ENCODE data around the gene CAPN13. TPM values are rescaled to one million over a fixed set of nuclear protein-coding genes. Genes with fewer than 3 reads are reported as not detected.

Gene CAPN13
- total RNA-seq, 1 donor from 2014 or later, result 19.2 TPM

DNA sequence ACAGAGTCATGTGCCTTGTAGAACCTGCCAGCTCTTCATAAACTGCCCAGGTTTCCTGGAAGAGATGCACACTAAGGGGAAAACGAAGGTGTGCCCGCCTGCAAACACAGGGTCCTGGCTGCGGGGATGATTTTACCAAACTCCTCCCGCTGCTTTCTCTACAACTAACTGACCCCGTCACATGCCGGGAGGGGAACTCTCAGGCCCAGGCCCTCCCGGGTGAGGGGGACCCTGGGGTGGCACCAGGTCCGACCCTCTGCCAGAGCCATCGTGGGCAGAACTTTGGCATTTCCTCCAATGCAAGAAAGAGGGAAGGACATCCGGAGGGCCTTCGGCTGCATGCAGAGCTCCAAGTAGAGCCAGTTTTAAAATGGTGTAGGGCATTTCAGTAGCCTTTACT lies 28.6 kb downstream of the CAPN13 start:
- DNase-seq (no peak), ATAC-seq (no peak)
- TF ChIP-seq, protein P1, sequence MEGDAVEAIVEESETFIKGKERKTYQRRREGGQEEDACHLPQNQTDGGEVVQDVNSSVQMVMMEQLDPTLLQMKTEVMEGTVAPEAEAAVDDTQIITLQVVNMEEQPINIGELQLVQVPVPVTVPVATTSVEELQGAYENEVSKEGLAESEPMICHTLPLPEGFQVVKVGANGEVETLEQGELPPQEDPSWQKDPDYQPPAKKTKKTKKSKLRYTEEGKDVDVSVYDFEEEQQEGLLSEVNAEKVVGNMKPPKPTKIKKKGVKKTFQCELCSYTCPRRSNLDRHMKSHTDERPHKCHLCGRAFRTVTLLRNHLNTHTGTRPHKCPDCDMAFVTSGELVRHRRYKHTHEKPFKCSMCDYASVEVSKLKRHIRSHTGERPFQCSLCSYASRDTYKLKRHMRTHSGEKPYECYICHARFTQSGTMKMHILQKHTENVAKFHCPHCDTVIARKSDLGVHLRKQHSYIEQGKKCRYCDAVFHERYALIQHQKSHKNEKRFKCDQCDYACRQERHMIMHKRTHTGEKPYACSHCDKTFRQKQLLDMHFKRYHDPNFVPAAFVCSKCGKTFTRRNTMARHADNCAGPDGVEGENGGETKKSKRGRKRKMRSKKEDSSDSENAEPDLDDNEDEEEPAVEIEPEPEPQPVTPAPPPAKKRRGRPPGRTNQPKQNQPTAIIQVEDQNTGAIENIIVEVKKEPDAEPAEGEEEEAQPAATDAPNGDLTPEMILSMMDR (IDR thresholded peaks at IDR 0.05), result no peak
- peaks cover 3% of the 10 kb centered on the region for H3K27me3 ChIP-seq
- intact Hi-C loops (cut with DNase I), result no loop called here
- no peak overlapping the region for H3K4me3 ChIP-seq
- no peaks in the 10 kb centered on the region for H3K4me1 ChIP-seq
- H3K27ac ChIP-seq, result no peak overlapping the region
- no peaks in the 10 kb centered on the region for H3K36me3 ChIP-seq
- no peaks in the 10 kb centered on the region for H3K9me3 ChIP-seq

GRCh38 chr2:30777661-30778505 lies 29.4 kb downstream of the CAPN13 start:
- DNase-seq (no peak), ATAC-seq (no peak)
- Histone ChIP-seq H3K27ac (no peak overlapping the region), H3K9me3 (no peaks in the 10 kb centered on the region), H3K4me1 (no peaks in the 10 kb centered on the region), H3K4me3 (no peak overlapping the region), H3K36me3 (no peaks in the 10 kb centered on the region), H3K27me3 (peaks cover 3% of the 10 kb centered on the region)
- TF ChIP-seq, protein P1 (IDR thresholded peaks at IDR 0.05), result no peak
- intact Hi-C loops (cut with DNase I), result no loop called here

- Histone ChIP-seq H3K36me3 (no peaks in the 10 kb centered on the region), H3K9me3 (no peaks in the 10 kb centered on the region), H3K27ac (no peak overlapping the region), H3K4me1 (no peaks in the 10 kb centered on the region), H3K4me3 (no peak overlapping the region), H3K27me3 (peaks cover 5% of the 10 kb centered on the region)
- intact Hi-C loops (cut with DNase I), result no loop called here
- TF ChIP-seq, protein P1 (IDR thresholded peaks at IDR 0.05), result no peak
- ATAC-seq (peak; percentile 44), DNase-seq (no peak)
Measured at GRCh38 chr2:30776831-30777635, 30.2 kb downstream of the CAPN13 start.

DNA sequence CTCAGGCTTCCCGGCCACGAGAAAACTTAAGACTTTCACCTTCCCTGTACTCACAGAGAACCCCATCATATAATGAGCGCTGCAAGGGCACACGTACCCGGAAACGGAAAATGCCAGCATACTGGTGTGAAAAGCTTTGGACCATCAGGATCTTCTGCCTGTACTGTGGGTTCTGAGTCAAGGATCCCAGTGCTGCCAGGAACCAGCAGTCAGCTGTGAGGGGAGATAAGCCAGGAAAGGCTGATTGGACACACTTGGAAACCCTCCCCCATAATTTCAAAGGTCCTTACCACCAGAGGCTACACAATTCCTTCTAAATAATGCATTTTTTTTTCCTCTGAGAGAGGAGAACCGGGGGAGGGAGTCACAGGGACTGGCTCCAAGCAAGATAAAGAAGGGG lies 31.4 kb downstream of the CAPN13 start:
- intact Hi-C loops (cut with DNase I), result no loop called here
- no peak overlapping the region for H3K27ac ChIP-seq
- no peak overlapping the region for H3K4me3 ChIP-seq
- peaks cover 7% of the 10 kb centered on the region for H3K27me3 ChIP-seq
- no peaks in the 10 kb centered on the region for H3K9me3 ChIP-seq
- H3K4me1 ChIP-seq, result no peaks in the 10 kb centered on the region
- DNase-seq, result no peak
- ATAC-seq, result no peak
- H3K36me3 ChIP-seq, result no peaks in the 10 kb centered on the region
- TF ChIP-seq, protein P1 (IDR thresholded peaks at IDR 0.05), result no peak

- no peak overlapping the region for H3K4me3 ChIP-seq
- peaks cover 7% of the 10 kb centered on the region for H3K27me3 ChIP-seq
- intact Hi-C loops (cut with DNase I), result no loop called here
- H3K36me3 ChIP-seq, result no peaks in the 10 kb centered on the region
- no peaks in the 10 kb centered on the region for H3K4me1 ChIP-seq
- ATAC-seq (no peak), DNase-seq (no peak)
- no peak overlapping the region for H3K27ac ChIP-seq
- TF ChIP-seq, protein P1 (IDR thresholded peaks at IDR 0.05), result no peak
- no peaks in the 10 kb centered on the region for H3K9me3 ChIP-seq
Measured at GRCh38 chr2:30772021-30772705, 35.1 kb downstream of the CAPN13 start.

All from upper lobe of right lung (tissue), 1 donor.